GM12873 (cell line): Measurements from ENCODE around the gene TSKS.

Experiments used
- CTCF ChIP-seq: IDR thresholded peaks from 2 replicates; pipeline ENCODE4 v1.5.1; 2012; ENCODE audit warnings: low read depth, mild to moderate bottlenecking, moderate library complexity, low read length, control low read depth; ENCODE audit not compliant: insufficient read depth; ENCODE audit errors: missing control alignments

TSKS gene

GRCh38 chr19:49773663-49774350 lies 10.7 kb upstream of the TSKS start:
- TF ChIP-seq CTCF, result no peak

DNA sequence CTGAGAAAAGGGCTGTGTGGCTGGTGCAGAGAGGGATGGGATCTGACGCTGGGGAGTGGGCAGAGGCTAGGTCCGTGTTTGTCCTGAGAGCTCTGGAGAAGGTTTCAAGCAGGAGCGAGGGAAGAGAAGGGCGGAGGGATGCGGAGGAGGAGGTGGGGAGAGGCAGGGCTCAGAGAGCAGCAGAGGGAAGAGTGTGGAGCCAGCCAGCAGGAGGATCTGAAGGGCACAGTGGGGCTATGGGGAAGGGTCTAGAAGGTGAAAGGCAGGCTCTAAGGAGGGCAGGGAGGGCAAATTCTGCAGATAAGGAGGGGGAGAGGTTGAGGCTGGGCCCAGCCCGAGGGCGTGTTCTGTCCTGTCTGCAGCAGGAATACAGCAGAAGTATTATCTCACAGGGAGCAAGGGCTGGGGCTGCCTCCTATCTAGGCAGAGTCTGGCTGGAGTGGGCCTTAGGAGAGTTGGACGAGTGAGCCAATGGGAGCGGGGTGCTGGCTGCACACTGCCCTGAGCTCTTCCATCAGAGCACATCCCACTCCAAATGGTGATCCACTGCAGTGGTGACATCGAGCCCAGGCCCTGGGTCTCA lies 9.8 kb upstream of the TSKS start:
- no peak for TF ChIP-seq CTCF

DNA sequence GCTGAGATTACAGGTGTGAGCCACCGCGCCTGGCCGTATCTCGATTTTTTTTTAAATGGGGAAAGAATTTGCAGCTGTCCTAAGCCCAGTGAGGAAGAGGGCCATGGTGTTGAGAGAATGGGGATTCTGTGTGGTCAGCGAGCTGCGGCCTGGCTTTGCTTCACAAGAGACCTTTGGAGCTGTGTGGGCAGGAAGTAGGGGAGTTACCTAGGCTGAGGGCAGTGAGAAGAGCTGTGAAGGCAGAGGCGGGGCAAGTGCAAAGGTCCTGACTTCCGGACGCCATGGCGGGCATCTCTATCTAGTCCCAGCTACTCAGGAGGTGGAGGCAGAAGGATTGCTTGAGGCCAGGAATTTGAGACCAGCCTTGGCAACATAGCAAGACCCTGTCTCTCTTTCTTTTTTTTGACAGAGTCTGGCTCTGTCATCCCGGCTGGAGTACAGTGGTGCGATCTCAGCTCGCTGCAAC lies 8.6 kb upstream of the TSKS start:
- TF ChIP-seq CTCF, result no peak

- TF ChIP-seq CTCF, result no peak
These were observed 7.4 kb upstream of the TSKS start for GRCh38 chr19:49770529-49770928.

DNA sequence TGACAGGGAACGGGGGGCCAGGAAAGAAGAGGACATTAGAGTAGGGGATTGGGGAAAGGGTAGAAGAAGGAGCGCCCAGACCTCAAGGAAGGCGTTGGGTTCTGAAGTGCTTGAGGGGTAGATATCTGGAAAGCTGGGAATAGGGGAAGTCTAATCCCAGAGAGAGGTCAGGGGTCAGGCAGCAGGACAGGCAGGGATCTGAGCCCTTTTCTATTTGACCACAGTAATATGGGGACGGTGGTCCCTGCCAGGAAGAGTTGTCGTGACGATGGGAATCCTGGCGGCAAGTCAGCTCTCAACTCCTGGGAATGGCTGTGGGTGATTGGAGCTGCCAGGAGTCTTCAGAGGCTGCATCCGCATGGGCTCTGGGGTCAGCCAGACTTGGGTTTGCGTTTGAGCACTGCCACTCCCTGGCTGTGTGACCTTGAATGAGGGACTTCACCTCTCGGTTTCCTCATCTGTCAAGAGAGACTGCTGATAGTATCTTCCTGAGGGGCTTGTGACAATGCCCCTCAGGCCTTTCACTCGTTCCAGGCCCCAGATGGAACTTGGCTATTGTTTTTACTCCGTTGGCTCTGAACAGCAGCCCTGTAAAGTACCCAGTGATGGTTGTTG lies 5.0 kb upstream of the TSKS start:
- TF ChIP-seq CTCF, result no peak

DNA sequence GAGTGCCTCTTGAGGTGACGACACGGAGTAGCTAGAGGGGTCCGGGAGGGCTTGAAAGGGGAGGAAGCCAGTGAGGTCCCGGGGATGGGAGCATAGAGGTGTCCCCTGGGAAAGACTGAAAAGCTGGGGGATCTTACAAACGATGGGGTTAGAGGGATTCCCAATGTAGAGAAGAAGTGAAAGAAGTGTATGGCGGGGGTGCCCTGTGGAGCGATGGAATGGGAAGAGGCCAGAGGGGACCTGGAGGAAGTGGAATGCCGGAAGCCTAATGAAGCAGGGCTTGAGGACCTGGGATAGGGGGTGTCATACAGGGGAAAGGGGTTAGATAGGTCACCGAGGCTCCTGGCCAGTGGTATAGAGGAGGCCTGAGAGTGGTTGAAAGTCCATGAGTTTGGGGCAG lies 4.3 kb upstream of the TSKS start:
- no peak for TF ChIP-seq CTCF

- TF ChIP-seq CTCF, result no peak
These were observed 3.8 kb upstream of the TSKS start, which contains the start of gene AP2A1 for GRCh38 chr19:49766930-49767299. AP2A1 (plus strand) TSS chr19:49767001; CDS start chr19:49767134, 133 bp downstream.
